MM.1S (cell line): ENCODE data around the gene CPA3.

Experiments used
- DNase-seq: peaks from one replicate; pipeline ENCODE4 v3.0.0-alpha.2; 2015
- H2AFZ ChIP-seq: fragments of 300-600 bp; sonication (generic); 2 replicates; pipeline ENCODE4 v1.6.0; 2016; ENCODE audit warnings: antibody characterized with exemption, low read length
- H3F3A ChIP-seq: fragments of 300-600 bp; sonication (generic); 2 replicates; pipeline ENCODE4 v1.6.1; 2016; ENCODE audit warnings: mild to moderate bottlenecking, antibody characterized with exemption, low read length, moderate library complexity, mixed read lengths; ENCODE audit not compliant: insufficient read depth
- H3K27ac ChIP-seq: fragments of 300-600 bp; sonication (generic); 2 replicates; pipeline ENCODE4 v1.5.1; 2016; ENCODE audit warnings: mild to moderate bottlenecking, low read length
- H3K27me3 ChIP-seq: fragments of 300-600 bp; sonication (generic); replicated peaks from 2 replicates; pipeline ENCODE4 v1.6.0; 2016; ENCODE audit warnings: low read length; ENCODE audit not compliant: insufficient read depth
- H3K36me3 ChIP-seq: fragments of 300-600 bp; sonication (generic); replicated peaks from 2 replicates; pipeline ENCODE4 v1.6.1; 2016; ENCODE audit warnings: mild to moderate bottlenecking, low read length, mixed read lengths; ENCODE audit not compliant: insufficient read depth
- H3K4me1 ChIP-seq: fragments of 300-600 bp; sonication (generic); 2 replicates; pipeline ENCODE4 v1.6.1; 2016; ENCODE audit warnings: low read length, mixed read lengths
- H3K4me2 ChIP-seq: fragments of 300-600 bp; sonication (generic); 2 replicates; pipeline ENCODE4 v1.6.0; 2016; ENCODE audit warnings: low read depth, low read length
- H3K4me3 ChIP-seq: fragments of 300-600 bp; sonication (generic); 2 replicates; pipeline ENCODE4 v1.5.1; 2016; ENCODE audit warnings: low read length, mixed read lengths
- H3K79me2 ChIP-seq: fragments of 300-600 bp; sonication (generic); 2 replicates; pipeline ENCODE4 v1.6.1; 2016; ENCODE audit warnings: mixed run types, low read length, mixed read lengths
- H3K9ac ChIP-seq: fragments of 300-600 bp; sonication (generic); 2 replicates; pipeline ENCODE4 v1.6.1; 2016; ENCODE audit warnings: low read length, mixed read lengths
- H3K9me2 ChIP-seq: fragments of 300-600 bp; sonication (generic); replicated peaks from 2 replicates; pipeline ENCODE4 v1.6.1; 2016; ENCODE audit warnings: mild to moderate bottlenecking, low read length, mixed read lengths; ENCODE audit not compliant: insufficient read depth
- H3K9me3 ChIP-seq: fragments of 300-600 bp; sonication (generic); replicated peaks from 2 replicates; pipeline ENCODE4 v1.6.1; 2016; ENCODE audit warnings: mild to moderate bottlenecking, low read length, mixed read lengths; ENCODE audit not compliant: insufficient read depth
- H4K20me1 ChIP-seq: fragments of 300-600 bp; sonication (generic); 2 replicates; pipeline ENCODE4 v1.6.1; 2016; ENCODE audit warnings: mild to moderate bottlenecking, low read length, moderate library complexity, mixed read lengths; ENCODE audit not compliant: insufficient read depth
- EZH2 ChIP-seq: fragments of 300-600 bp; sonication (generic); optimal IDR thresholded peaks from 2 replicates; pipeline ENCODE3; 2017; ENCODE audit warnings: low read depth, mild to moderate bottlenecking, antibody characterized with exemption, low read length, mixed read lengths
- EZH2phosphoT487 ChIP-seq: fragments of 300-600 bp; sonication (generic); IDR thresholded peaks from 2 replicates; pipeline ENCODE4 v1.6.1; 2018; ENCODE audit warnings: antibody characterized with exemption, low read length
- TF ChIP-seq, protein P1 (sequence below): fragments of 300-600 bp; sonication (generic); IDR thresholded peaks from 2 replicates; pipeline ENCODE4 v1.5.1; 2016; ENCODE audit warnings: antibody characterized with exemption, low read length, mixed read lengths

CPA3 gene

DNA sequence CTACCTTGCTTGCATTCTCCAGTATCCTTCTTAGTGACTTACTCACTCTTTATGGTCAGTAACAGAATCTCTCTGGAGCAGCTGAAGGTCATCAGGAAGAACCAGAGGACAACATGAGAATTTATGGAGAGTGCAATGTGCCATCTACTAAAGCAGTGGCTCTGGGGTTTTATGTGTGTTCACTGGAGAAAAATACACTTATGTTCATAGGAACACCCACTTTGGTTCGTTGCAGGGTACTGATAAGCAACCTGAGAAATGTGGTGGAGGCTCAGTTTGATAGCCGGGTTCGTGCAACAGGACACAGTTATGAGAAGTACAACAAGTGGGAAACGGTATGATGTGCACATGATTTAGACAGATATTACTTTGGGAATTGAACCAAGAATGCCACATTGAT is 24.6 kb upstream of the CPA3 start:
- peaks cover 36% of the 10 kb centered on the region for H3K4me1 ChIP-seq
- H3K27ac ChIP-seq = peak overlapping the region; percentile 89
- peak overlapping the region; percentile 35; the same call in 1 of the 2 replicates for H3K9ac ChIP-seq
- peak; percentile 7 for DNase-seq
- no peaks in the 10 kb centered on the region for H3K79me2 ChIP-seq
- H3K9me3 ChIP-seq = no peaks in the 10 kb centered on the region
- H3K36me3 ChIP-seq = no peaks in the 10 kb centered on the region
- H4K20me1 ChIP-seq = no peaks in the 10 kb centered on the region
- peak overlapping the region; percentile 33 for H3K4me3 ChIP-seq
- H2AFZ ChIP-seq = peak overlapping the region; percentile 69
- peak overlapping the region; percentile 56 for H3K4me2 ChIP-seq
- H3F3A ChIP-seq = peaks cover 10% of the 10 kb centered on the region
- H3K27me3 ChIP-seq = no peaks in the 10 kb centered on the region
- TF ChIP-seq EZH2phosphoT487 (no peak), EZH2 (no peak)
- TF ChIP-seq, protein P1, sequence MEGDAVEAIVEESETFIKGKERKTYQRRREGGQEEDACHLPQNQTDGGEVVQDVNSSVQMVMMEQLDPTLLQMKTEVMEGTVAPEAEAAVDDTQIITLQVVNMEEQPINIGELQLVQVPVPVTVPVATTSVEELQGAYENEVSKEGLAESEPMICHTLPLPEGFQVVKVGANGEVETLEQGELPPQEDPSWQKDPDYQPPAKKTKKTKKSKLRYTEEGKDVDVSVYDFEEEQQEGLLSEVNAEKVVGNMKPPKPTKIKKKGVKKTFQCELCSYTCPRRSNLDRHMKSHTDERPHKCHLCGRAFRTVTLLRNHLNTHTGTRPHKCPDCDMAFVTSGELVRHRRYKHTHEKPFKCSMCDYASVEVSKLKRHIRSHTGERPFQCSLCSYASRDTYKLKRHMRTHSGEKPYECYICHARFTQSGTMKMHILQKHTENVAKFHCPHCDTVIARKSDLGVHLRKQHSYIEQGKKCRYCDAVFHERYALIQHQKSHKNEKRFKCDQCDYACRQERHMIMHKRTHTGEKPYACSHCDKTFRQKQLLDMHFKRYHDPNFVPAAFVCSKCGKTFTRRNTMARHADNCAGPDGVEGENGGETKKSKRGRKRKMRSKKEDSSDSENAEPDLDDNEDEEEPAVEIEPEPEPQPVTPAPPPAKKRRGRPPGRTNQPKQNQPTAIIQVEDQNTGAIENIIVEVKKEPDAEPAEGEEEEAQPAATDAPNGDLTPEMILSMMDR = no peak
- no peaks in the 10 kb centered on the region for H3K9me2 ChIP-seq

DNA sequence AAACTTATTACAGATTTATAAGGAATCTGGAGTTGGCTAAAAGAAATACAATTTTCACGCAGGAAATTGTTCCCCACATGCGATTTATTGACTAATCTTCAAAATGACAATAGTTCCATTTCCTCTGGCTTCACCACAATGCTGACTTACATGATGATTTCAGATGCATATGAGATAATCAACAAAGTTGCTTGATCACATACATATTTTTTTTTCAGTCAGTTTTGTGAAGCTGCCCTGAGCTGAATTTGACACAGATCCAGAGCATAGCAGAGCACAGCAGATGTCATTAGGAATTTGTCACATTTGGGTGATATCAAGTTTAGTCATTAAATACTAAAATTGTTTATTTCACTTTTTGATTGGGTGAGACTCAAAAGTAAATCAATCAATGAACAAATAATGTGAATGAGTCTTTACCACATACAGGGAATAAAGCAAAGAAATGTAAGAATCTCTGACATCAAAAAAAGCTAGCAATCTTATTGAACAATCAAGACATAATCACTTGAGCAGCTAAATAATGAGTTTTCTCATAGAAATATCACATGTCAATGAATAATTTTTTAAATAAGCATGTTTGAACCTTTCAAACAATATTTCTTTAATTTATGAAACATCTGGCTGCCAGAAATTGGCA is 19.2 kb upstream of the CPA3 start:
- Histone ChIP-seq H3K27me3 (no peaks in the 10 kb centered on the region), H3K79me2 (no peaks in the 10 kb centered on the region), H3F3A (no peaks in the 10 kb centered on the region; the same call in 1 of the 2 replicates), H3K36me3 (no peaks in the 10 kb centered on the region), H3K4me3 (no peak overlapping the region), H3K27ac (no peak overlapping the region), H2AFZ (no peak overlapping the region), H3K9me2 (no peaks in the 10 kb centered on the region), H4K20me1 (no peaks in the 10 kb centered on the region), H3K9me3 (no peaks in the 10 kb centered on the region), H3K9ac (no peak overlapping the region), H3K4me2 (no peak overlapping the region), H3K4me1 (peaks cover 17% of the 10 kb centered on the region)
- no peak for DNase-seq
- TF ChIP-seq EZH2 (no peak), EZH2phosphoT487 (no peak)
- TF ChIP-seq, protein P1 = no peak

DNA sequence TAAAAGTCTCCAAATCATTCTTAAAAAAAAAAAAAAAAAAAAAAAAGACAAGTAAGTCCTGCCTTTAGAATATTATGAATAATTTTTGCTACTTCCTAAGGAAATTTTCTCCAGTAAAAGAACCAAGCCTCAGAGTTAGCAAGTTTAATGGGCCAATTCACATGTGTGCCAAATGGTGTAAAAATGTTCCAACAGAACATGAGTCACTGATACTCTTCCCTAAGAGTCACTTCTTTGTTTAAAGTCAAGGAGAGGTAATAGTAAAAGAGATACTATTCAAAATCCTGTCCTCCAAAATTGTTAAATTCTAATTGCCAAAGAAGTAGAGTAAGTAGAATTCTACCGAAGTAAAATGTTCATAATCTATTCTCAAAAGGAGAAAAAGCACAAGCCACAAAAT is 17.7 kb upstream of the CPA3 start:
- Histone ChIP-seq H3K4me3 (no peak overlapping the region), H2AFZ (no peak overlapping the region), H3K27ac (no peak overlapping the region), H3K9ac (no peak overlapping the region), H3K79me2 (no peaks in the 10 kb centered on the region), H3K9me2 (no peaks in the 10 kb centered on the region), H3K9me3 (no peaks in the 10 kb centered on the region), H3F3A (no peaks in the 10 kb centered on the region), H3K4me1 (0 out of 2 replicates have a peak, but pooled peaks cover 2% of the 10 kb centered on the region), H3K36me3 (no peaks in the 10 kb centered on the region), H4K20me1 (no peaks in the 10 kb centered on the region), H3K27me3 (no peaks in the 10 kb centered on the region), H3K4me2 (no peak overlapping the region)
- DNase-seq = no peak
- no peak for TF ChIP-seq EZH2phosphoT487
- no peak for TF ChIP-seq EZH2
- TF ChIP-seq, protein P1 = no peak
